Right cardiac atrium (tissue), 5 donors: ENCODE results near the gene CSNK1G1. TPM values are rescaled to one million over a fixed set of nuclear protein-coding genes. Genes with fewer than 3 reads are reported as not detected.
A peak's percentile ranks its signal among the peaks of the same experiment; 100 is the strongest.

ENCODE experiments used
- ATAC-seq, 2 donors: fragments of 200-7000 bp; cut with Tn5 transposase; one replicate each; pipeline versions ENCODE4 v1.8.0 to v1.9.1; 2020; ENCODE audit warnings: moderate library complexity in 2 of 2, mild to moderate bottlenecking in 1 of 2
- DNase-seq, 3 donors: peaks; one replicate each; pipeline ENCODE4 v3.0.0-alpha.2; 2020
- H3K27ac ChIP-seq: one replicate; pipeline ENCODE4 v1.5.1; 2013; ENCODE audit warnings: mild to moderate bottlenecking, low read length, control low read depth, moderate library complexity
- H3K27me3 ChIP-seq: one replicate; pipeline ENCODE4 v1.6.1; 2013; ENCODE audit not compliant: control insufficient read depth, insufficient read depth
- H3K4me1 ChIP-seq: one replicate; pipeline ENCODE4 v1.6.1; 2013; ENCODE audit warnings: low read length; ENCODE audit not compliant: control insufficient read depth, insufficient read depth
- H3K4me3 ChIP-seq: one replicate; pipeline ENCODE4 v1.5.1; 2013; ENCODE audit warnings: low read length, control low read depth
- H3K9me3 ChIP-seq: one replicate; pipeline ENCODE4 v1.6.1; 2013; ENCODE audit warnings: low read length; ENCODE audit not compliant: control insufficient read depth
- WGBS: extraction: QIAGEN DNeasy Blood & Tissue Kit; methylation state at CpG from one replicate; pipeline ENCODE4 v1.1.7; 2013; 5-methylcytosine and 5-hydroxymethylcytosine counted together
- intact Hi-C, 4 donors: fragments of 100-400 bp; cut with DNase I; formaldehyde crosslinking; loops; one replicate each; pipeline versions ENCODE4 v1.11.0 to v1.14.0; 2022 to 2023
- polyA plus RNA-seq: library from polyadenylated mRNA; stranded (reverse); fragments of 200-250 nt; gene quantifications from one replicate; pipeline ENCODE4 v1.2.3, GENCODE V29; 2013
- total RNA-seq, 4 donors: library from RNA; stranded (reverse); fragmentation: NEBNext Ultra II Directional; extraction: Animal tissue kit (Norgen Biotek cat#: 25700); gene quantifications; one replicate each; pipeline ENCODE4 v1.2.1, GENCODE V29; 2021
- donor health status: healthy with polysubstance abuse.
- donor health status: DM: no; HTN: yes; CAD: no.
- donor health status: DM: no; HTN: no; CAD: no.
- donor health status: DM: no; HTN: yes; CAD: no; lungs with severe emphysema.
- donor health status: DM: yes; HTN: yes; CAD: no.

The CSNK1G1 gene
- total and polyA plus RNA-seq, 5 donors: 2.3 to 11.5 (median 7.7) TPM

GRCh38 chr15:64149424-64149823, 206.5 kb downstream of the CSNK1G1 start:
- ATAC-seq (no peak), DNase-seq (no peak)
- H3K9me3 ChIP-seq: no peaks in the 10 kb centered on the region
- no peak overlapping the region for H3K27ac ChIP-seq
- no peaks in the 10 kb centered on the region for H3K27me3 ChIP-seq
- intact Hi-C loops: no loop called here
- H3K4me3 ChIP-seq: no peak overlapping the region
- H3K4me1 ChIP-seq: peaks cover 3% of the 10 kb centered on the region

- intact Hi-C loops: no loop called here
- Histone ChIP-seq H3K4me1 (no peaks in the 10 kb centered on the region), H3K4me3 (no peak overlapping the region), H3K9me3 (no peaks in the 10 kb centered on the region), H3K27ac (no peak overlapping the region), H3K27me3 (no peaks in the 10 kb centered on the region)
- DNase-seq (no peak), ATAC-seq (no peak)
- 90% methylated on average over 3 of the region's 3 CpGs for WGBS
Measured at GRCh38 chr15:64148581-64148980, 207.4 kb downstream of the CSNK1G1 start.

- intact Hi-C loops: no loop called here
- no peaks in the 10 kb centered on the region for H3K4me1 ChIP-seq
- ATAC-seq: no peak
- H3K9me3 ChIP-seq: no peaks in the 10 kb centered on the region
- no peaks in the 10 kb centered on the region for H3K27me3 ChIP-seq
- H3K4me3 ChIP-seq: no peak overlapping the region
- no peak overlapping the region for H3K27ac ChIP-seq
- WGBS: 86% methylated on average over 7 of the region's 7 CpGs
- DNase-seq: no peak
Measured at GRCh38 chr15:64148168-64148567, 207.8 kb downstream of the CSNK1G1 start.

- H3K4me3 ChIP-seq: no peak overlapping the region
- ATAC-seq (peak; percentile 6 to 29), DNase-seq (peak in 2 of 3 donors; percentile 48 to 59)
- H3K4me1 ChIP-seq: no peaks in the 10 kb centered on the region
- 64% methylated on average over 26 of the region's 26 CpGs for WGBS
- intact Hi-C loops: no loop called here
- H3K9me3 ChIP-seq: no peaks in the 10 kb centered on the region
- no peaks in the 10 kb centered on the region for H3K27me3 ChIP-seq
- H3K27ac ChIP-seq: peak overlapping the region; percentile 31
Measured at GRCh38 chr15:64146885-64147681, 208.9 kb downstream of the CSNK1G1 start.

- ATAC-seq (no peak), DNase-seq (no peak)
- intact Hi-C loops: no loop called here
- Histone ChIP-seq H3K4me3 (no peak overlapping the region), H3K4me1 (no peaks in the 10 kb centered on the region), H3K27me3 (no peaks in the 10 kb centered on the region), H3K9me3 (no peaks in the 10 kb centered on the region), H3K27ac (peak overlapping the region; percentile 31)
- 61% methylated on average over 3 of the region's 3 CpGs for WGBS
Measured at GRCh38 chr15:64146520-64146884, 209.5 kb downstream of the CSNK1G1 start.

GRCh38 chr15:64146041-64146440, 209.9 kb downstream of the CSNK1G1 start:
- Histone ChIP-seq H3K9me3 (no peaks in the 10 kb centered on the region), H3K4me1 (no peaks in the 10 kb centered on the region), H3K27ac (peak overlapping the region; percentile 89), H3K27me3 (no peaks in the 10 kb centered on the region), H3K4me3 (no peak overlapping the region)
- 48% methylated on average over 6 of the region's 6 CpGs for WGBS
- intact Hi-C loops: no loop called here
- ATAC-seq: peak; percentile 77 to 89
- peak; percentile 70 to 87 (median 85) for DNase-seq

- Histone ChIP-seq H3K4me3 (no peak overlapping the region), H3K4me1 (no peaks in the 10 kb centered on the region), H3K9me3 (no peaks in the 10 kb centered on the region), H3K27ac (no peak overlapping the region), H3K27me3 (no peaks in the 10 kb centered on the region)
- DNase-seq (peak in 1 of 3 donors; percentile 16), ATAC-seq (no peak)
- 65% methylated on average over 14 of the region's 14 CpGs for WGBS
- intact Hi-C loops: no loop called here
Measured at GRCh38 chr15:64144565-64145281, 211.2 kb downstream of the CSNK1G1 start.

GRCh38 chr15:64144192-64144564, 211.8 kb downstream of the CSNK1G1 start:
- Histone ChIP-seq H3K4me3 (no peak overlapping the region), H3K27me3 (no peaks in the 10 kb centered on the region), H3K9me3 (no peaks in the 10 kb centered on the region), H3K27ac (no peak overlapping the region), H3K4me1 (no peaks in the 10 kb centered on the region)
- ATAC-seq: no peak
- intact Hi-C loops: no loop called here
- 85% methylated on average over 8 of the region's 8 CpGs for WGBS
- peak in 1 of 3 donors; percentile 28 for DNase-seq

- 74% methylated on average over 6 of the region's 6 CpGs for WGBS
- Histone ChIP-seq H3K4me1 (no peaks in the 10 kb centered on the region), H3K4me3 (no peak overlapping the region), H3K9me3 (no peaks in the 10 kb centered on the region), H3K27me3 (no peaks in the 10 kb centered on the region), H3K27ac (no peak overlapping the region)
- DNase-seq: no peak
- intact Hi-C loops: no loop called here
- ATAC-seq: no peak
Measured at GRCh38 chr15:64143276-64143675, 212.7 kb downstream of the CSNK1G1 start.

- ATAC-seq (no peak), DNase-seq (no peak)
- Histone ChIP-seq H3K27me3 (no peaks in the 10 kb centered on the region), H3K9me3 (no peaks in the 10 kb centered on the region), H3K4me3 (no peak overlapping the region), H3K27ac (no peak overlapping the region), H3K4me1 (no peaks in the 10 kb centered on the region)
- intact Hi-C loops: no loop called here
- WGBS: 97% methylated on average over 8 of the region's 8 CpGs
Measured at GRCh38 chr15:64141798-64142512, 214.0 kb downstream of the CSNK1G1 start.

GRCh38 chr15:64138331-64138941, 217.5 kb downstream of the CSNK1G1 start:
- Histone ChIP-seq H3K4me1 (peaks cover 5% of the 10 kb centered on the region), H3K4me3 (no peak overlapping the region), H3K27me3 (no peaks in the 10 kb centered on the region), H3K27ac (no peak overlapping the region), H3K9me3 (no peaks in the 10 kb centered on the region)
- no peak for DNase-seq
- 69% methylated on average over 4 of the region's 4 CpGs for WGBS
- ATAC-seq: no peak
- intact Hi-C loops: no loop called here
